HG03469 (cell line): ENCODE data around the gene DNMT3B.
"Not testable (repeated sequence)": the region's sequence is repeated elsewhere in the genome, so short reads cannot be mapped to it uniquely, and the experiment has no call there.

Source experiments
- ATAC-seq: cut with Tn5 transposase; IDR thresholded peaks from one replicate; pipeline ENCODE4 v1.9.1; 2021; ENCODE audit warnings: mild to moderate bottlenecking, moderate library complexity, moderate number of reproducible peaks; ENCODE audit not compliant: unreplicated experiment

DNMT3B gene

GRCh38 chr20:32761831-32762753 lies at the start of gene DNMT3B:
Gene DNMT3B, plus strand, starts transcription at chr20:32762385. Its CDS starts 17,939 bp downstream, at chr20:32780324.
- ATAC-seq = no peak

- ATAC-seq = no peak
These were observed 43.3 kb upstream of the DNMT3B start for GRCh38 chr20:32718749-32719348.

GRCh38 chr20:32727683-32728082 lies 34.5 kb upstream of the DNMT3B start:
- no peak for ATAC-seq

- not testable (repeated sequence) for ATAC-seq
These were observed 33.8 kb upstream of the DNMT3B start for GRCh38 chr20:32728435-32728834.

- not testable (repeated sequence) for ATAC-seq
These were observed 32.9 kb upstream of the DNMT3B start for GRCh38 chr20:32729334-32729733.

GRCh38 chr20:32731882-32732266 lies 30.3 kb upstream of the DNMT3B start:
- ATAC-seq = no peak

GRCh38 chr20:32737371-32738223 lies 24.6 kb upstream of the DNMT3B start:
- no peak for ATAC-seq

GRCh38 chr20:32741151-32741550 lies 21.0 kb upstream of the DNMT3B start:
- ATAC-seq = no peak

GRCh38 chr20:32742322-32743236 lies 19.6 kb upstream of the DNMT3B start:
- ATAC-seq = no peak

- peak; percentile 54 for ATAC-seq
These were observed 18.7 kb upstream of the DNMT3B start, which contains the start of gene COMMD7 for GRCh38 chr20:32743237-32744112. Gene COMMD7, minus strand, starts transcription at chr20:32743467. Its CDS starts 76 bp downstream, at chr20:32743391.

GRCh38 chr20:32749914-32750637 lies 12.1 kb upstream of the DNMT3B start:
- ATAC-seq = no peak

- ATAC-seq = no peak
These were observed 10.9 kb upstream of the DNMT3B start for GRCh38 chr20:32751293-32751692.

GRCh38 chr20:32751702-32752457 lies 10.3 kb upstream of the DNMT3B start:
- ATAC-seq = no peak

- no peak for ATAC-seq
These were observed 9.5 kb upstream of the DNMT3B start for GRCh38 chr20:32752458-32753250.

GRCh38 chr20:32753731-32754130 lies 8.5 kb upstream of the DNMT3B start:
- ATAC-seq = no peak

- no peak for ATAC-seq
These were observed 6.0 kb upstream of the DNMT3B start for GRCh38 chr20:32756156-32756555.

- no peak for ATAC-seq
These were observed 761 bp upstream of the DNMT3B start for GRCh38 chr20:32761417-32761830.
